ENCODE data around the gene SYTL3.

DNA sequence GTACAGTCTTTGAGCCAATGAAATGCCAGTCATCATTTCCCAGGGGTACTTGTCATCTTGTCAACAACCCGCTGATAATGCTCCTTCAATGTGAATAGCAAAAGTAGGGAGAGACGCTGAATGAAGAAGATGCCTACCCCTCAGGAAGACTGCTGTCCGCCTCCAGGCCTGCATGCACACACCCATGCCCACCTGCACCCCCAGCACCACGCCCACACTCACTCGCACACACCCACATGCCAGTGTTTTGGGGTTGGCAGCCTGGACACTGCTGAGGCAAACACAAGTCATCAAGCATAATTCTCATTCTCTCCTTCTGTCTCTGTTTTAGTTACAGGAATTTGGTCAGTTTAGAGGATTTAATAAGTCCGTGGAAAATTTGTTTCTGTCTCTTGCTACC lies 63.6 kb downstream of the SYTL3 start:
- no peak for TF ChIP-seq CTCF (IDR thresholded peaks at IDR 0.05)
- no peak for TF ChIP-seq POLR2AphosphoS5 (IDR thresholded peaks at IDR 0.05)
